GM18519 (cell line): ENCODE measurements around the gene HDLBP.

Experiments used
- ATAC-seq: cut with Tn5 transposase; IDR thresholded peaks from one replicate; pipeline ENCODE4 v1.9.1; 2021; ENCODE audit warnings: mild to moderate bottlenecking, moderate library complexity; ENCODE audit not compliant: unreplicated experiment, low FRiP score

HDLBP gene

DNA sequence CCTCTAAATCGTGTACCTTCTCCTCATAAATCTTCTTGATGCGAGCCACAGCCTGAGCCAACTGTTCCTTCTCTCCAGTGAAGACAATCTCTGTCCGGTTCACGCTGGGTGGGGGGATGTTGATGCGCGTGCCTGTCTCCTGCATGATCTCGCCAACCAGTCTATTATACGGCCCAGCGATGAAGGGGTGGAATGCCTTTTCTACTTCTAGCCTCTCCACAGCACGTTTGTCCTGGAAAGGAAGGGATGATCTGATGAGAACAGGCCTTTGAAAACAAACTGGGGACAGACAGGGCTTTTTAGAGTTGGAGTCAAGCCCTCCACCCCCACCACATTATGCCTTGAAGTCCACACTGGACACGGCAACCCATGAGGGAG is 59.3 kb downstream of the HDLBP start:
- no peak for ATAC-seq

DNA sequence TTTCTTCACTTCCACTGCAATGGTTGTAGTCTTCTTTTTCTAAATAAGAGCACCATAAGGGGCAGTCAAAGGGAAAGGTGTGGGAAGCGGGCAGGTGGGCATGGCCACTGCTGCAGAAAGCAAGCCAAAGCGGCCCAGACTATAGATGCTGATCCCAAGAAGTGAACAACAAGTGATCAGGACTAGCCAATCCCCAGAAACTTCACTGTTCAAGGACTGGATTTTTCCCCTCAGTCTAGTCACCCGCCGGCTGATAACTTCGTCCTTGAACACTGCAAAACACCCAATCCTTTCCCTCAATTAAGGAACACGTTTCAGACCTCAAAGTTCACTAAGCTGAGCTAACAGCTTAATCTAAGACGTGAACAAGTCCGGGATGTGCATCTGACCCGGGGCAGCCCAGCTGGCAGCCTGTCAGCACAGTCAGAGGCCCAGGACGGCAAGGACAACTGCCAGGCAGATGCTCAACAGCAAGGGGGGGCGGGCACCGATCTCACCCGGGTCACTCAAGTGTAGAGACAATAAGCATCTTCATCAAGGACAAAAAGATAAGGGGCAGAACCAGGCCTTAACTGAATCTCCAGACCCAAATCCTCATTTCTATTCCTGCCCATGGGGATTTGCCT is 59.8 kb downstream of the HDLBP start:
- ATAC-seq = no peak

DNA sequence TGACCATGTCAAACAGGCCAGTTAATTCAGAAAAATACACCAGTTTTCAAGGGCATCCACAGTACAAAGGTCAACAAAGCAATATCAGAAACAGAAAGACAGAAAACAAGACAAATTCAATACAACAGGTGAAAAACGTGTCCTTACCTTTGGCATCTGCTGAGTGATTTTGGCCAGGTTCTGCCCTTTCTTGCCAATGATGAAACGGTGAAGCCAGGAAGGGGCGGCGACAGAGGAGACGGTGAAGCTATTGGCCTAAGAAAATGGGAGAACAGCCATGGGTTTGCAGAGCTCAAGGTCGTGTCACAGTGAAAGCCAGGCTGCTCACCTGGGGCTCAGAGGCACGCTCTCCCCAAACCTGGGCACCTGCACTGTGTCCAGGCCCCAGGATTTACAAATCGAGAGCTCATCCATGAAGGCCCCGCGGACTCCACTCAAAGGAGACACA is 60.5 kb downstream of the HDLBP start:
- ATAC-seq = no peak

DNA sequence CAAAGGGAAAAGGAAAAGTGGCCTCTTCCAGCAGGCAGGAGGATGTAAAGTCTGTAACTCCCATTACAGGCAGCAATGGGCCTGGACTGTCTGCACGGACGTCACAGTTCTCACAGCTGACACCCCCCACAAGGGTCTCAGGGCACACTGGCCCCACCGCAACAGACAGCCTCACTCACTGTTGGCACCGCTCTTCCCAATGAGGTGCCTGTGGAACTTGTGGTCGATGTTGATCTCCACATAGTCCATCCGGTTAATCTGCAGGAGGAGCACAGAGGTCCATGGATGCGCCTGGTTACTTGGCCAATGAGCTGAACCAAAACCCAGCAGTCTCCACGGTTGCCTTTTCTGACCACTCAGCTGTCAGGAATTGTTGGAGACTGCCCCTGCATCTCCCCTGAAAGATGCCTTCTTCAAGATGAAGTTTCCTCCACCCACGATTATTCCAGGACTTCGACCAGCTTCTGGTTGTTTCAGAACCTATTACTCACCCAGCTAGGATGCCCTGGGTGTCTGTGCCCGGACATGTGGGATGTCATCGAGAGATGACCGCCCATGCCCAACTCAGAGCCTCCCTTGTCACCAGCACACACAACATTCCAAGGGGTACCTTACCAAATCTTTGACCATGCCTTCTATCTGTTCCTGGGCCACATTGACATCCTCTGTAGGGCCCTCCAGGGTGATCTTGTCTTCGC is 62.5 kb downstream of the HDLBP start:
- ATAC-seq = no peak

DNA sequence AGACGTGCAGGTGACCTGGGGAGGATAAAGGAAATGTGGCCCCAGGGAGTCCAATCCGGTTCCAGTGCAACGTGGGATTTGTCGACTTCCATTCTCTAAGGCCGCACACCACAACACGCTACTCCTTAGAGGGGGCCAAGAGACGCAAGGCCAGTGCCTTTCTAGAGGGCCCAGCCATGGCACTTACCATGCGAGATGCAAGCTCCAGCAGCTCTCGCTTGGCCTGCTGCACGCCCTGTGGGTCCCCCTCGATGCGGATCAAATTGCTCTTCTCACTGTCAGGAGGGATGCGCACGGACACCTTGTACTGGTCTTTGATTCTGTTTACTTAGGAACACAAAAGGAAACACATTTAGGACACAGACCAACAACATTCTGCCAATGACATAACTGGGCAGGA is 65.8 kb downstream of the HDLBP start:
- no peak for ATAC-seq

DNA sequence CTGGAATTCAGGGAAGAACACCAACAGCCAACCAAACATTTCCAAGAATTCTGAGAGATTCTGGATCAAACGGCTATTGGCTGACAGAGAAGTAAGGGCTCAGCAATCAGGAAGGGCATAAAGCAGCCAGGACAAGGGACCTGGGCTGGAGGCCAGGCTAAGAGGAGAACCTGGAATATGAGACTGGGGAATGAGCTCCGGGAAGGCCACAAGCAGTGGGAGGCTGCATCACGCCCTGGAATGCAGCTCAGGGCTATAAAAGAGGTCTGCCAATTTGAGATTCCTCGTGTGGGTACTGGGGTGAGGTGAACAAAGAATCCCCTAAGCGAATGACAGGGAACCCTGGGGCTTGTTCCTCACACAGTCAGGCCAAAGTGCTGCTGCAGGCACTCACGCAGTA is 66.6 kb downstream of the HDLBP start:
- no peak for ATAC-seq

DNA sequence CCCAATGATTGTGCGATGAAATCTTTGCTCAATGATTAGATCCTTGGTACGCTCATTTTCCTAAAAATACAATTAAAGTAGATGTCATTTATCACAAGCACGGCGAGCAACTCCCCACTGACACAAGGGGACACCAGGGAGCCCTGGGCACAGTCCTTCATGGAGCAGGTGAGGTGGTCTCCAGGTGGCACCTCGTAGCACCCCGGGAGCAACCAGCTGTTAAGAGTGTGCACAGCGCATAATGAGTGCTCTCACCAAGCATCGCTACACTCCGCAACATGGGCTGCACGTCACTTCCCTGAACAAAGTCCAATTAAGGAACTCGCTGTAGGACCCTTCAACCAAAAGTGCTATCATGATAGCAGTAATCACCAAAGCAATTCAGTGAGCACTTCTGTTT is 67.2 kb downstream of the HDLBP start:
- ATAC-seq = no peak

DNA sequence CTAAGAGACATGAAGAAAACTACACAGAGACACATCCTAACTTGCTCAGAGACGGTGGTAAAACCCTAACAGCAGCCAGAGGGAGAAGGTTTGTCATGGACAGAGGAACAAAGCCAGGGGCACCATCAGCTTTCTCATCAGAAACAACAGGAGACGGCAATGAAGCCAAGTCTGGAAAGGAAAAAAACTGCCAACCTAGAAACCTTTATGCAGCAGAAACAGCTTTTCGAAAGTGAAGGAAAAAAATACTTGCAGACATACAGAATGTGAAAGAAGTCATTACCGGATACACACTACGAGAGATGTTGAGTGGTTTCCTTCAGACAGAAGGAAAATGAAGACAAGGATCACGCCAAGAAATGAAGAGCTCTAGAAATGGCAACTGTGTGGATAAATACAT is 71.1 kb downstream of the HDLBP start:
- ATAC-seq = no peak

DNA sequence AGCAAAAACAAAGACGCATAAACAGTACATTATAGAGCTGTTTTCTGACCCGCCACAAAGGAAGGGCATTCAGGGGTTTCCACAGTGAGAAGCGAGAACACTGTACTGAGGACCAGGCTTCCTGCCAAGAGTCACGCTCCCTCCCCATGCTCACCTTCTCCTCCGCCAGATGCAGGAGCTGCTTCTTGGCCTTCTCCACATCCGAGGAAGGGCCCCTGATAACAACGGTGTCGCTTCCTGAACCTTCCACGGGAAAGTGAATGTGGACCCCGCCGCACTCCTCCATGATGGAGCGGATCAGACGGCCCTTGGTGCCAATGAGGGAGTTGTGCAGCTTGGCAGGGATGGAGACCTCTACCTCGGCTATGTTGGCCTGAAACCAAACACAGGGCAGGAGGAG is 73.2 kb downstream of the HDLBP start:
- no peak for ATAC-seq

DNA sequence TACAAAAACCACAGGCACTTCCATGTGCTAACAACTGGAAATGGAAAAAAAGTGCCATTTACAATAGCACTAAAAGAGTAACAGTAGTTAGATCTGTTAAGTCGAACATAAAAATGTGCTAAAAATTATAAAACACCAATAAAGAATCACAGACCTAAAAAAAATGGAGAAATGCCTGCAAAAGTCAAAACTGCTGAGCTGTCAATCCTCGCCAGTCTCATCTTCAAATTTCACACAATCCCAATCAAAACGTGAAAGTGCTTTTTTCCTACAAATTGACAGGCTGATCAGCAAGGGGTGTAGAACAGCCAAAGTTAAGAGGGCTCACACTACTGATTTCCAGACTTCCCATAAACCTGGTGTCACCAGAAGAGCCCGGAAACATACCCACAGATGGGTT is 73.8 kb downstream of the HDLBP start:
- ATAC-seq = no peak

DNA sequence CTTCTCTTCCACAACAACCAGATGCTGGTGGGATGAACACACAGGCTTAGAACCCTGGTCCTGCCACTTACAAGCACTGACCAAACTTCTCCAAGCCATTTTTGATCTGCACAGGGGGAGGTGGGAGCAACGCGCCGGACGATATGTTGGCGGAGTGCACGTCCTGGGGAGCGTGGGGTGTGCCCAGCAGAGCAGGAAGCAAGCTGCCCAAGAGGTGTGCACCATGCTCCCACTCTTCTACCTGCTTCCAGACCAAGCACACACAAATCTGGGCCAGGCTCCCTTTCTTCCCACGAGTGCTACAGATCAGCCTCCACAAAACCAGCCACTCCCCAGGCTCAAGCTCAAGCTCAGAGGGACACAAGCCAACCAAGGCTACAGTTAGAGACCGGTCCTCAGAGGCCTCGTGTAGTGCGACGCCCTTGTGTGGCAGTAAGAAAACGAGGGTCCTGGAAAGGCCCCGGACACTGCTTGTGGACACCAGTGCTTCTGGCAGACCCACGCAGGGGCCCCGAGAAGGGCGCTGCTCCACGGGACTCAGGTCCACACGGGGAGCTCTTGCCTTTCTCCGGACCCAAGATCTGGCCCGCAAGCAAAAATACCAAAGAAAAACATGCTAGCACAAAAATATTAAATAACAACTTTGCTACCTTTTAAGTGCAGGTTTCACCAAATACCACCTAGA is 75.0 kb downstream of the HDLBP start:
- ATAC-seq = no peak

DNA sequence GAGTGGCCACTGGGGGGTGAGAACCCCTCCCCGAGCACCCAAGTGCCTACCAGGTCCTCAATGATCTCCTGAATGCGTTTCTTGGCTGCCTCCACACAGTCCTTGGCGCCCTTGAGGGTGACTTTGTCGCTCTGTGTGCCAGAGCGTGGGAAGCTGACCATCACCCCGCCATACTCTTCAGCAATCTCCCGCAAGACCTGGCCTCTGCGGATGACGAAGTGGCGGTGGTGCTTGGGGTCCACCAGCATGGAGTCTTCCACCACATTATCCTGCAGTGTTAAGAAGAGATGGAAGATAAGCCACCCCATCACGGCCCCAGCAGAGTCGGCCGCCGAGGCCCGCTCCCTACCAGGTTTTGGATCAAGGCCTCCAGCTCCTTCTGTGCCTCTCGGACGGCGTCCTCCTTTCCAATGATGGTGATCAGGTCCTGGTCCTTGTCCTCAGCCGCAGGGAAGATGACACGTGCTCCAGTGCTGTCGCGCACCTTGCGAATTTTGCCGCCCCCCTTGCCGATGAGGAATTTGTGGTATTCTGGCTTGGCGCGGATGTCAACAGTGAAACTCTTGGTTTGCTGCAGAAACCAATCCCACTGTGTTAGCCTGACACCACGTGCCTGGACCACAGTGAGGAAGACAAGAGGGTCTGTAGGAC is 75.8 kb downstream of the HDLBP start:
- no peak for ATAC-seq

DNA sequence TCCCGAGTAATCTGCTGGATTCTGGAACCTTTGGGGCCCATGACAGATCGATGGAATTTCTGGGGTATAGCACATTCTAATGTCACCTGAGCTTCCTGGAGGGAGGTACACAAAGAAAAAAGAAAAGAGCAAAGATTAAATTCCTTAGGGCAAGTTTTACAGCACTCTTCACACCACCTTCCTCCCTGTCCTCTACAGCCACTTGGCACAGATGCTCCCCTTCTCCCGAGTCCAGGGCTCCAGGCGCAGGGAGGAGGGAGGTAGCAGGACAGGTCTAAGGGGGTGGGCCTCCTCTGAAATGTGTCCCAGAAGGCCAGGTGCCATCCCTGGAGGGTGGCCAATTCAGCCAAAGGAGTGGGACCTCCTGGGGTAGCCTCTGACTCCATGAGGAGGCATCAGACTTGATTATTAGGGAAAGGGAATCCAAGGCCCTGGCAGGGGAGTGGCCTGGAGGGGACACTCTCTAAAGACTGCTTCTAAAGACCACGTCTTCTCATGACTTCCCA is 76.7 kb downstream of the HDLBP start:
- ATAC-seq = no peak

DNA sequence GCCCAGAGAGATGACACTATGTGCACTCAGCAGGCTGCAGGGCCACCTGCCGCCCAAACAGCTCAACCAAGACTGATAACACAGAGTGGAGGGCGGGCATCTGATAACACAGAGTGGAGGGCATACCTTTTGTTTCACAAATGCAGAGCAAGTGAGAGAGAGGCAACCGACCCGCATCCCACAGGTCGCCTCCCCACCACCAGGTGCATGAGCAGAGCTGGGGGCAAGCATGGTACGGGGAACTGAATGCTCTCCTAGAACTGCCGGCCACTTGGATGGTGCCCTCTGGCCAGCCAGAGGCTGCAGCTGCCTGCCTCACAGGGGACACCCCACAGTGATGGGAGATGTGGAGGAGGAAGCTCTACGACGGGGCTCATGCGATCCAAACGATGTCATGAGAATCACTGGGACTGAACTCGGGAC is 77.5 kb downstream of the HDLBP start:
- ATAC-seq = no peak

DNA sequence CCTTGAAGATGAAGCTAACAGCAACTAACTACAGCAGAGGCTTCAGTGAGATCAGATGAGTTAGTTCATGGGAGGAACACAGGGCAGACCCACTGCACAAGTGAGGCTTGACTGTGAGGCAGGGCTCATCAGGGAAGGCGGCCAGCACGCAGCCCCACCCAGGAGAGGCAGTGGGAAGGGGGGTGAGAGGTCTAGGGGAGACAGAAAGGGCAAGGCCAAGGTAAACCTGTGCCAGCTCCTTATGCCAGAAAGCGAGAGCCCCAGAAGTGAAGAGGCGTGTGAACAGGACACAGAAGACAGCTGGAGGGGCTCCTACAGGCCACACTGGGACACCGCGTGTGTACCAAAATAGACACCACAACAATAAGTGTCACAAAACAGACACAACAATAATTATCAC is 78.4 kb downstream of the HDLBP start:
- no peak for ATAC-seq

DNA sequence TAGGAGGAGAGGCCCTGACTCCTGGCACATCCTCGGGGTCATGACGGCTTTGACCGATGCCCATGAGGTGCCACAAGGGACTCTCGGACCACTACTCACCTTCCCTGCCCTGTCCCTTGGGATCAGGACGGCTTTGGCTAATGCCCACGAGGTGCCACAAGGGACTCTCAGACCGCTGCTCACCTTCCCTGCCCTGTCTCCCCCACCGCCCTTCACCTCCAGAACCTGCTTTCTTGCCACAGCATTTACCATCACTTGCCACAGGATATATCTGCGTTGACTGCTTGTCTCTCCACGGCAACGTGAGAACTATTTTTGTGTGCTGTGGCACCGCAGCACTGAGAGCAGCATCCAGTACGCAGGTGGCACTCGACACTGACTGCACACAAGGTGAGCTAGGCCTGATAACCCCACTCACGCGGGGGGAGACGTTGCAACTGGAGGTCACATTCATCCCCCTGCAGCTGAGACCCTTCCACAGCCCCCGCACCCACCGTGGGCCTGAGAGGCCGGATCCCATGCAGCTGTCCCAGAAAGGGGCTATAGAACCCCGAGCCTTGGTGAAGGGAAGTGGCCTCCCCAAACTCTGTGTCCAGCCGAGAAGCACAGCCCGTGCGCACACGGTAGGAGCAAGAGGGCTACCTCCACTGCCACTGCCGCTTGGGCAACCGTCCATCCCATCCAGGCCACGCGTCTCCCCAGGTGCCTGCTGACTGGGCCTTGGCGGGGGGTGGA is 79.4 kb downstream of the HDLBP start:
- ATAC-seq = no peak

DNA sequence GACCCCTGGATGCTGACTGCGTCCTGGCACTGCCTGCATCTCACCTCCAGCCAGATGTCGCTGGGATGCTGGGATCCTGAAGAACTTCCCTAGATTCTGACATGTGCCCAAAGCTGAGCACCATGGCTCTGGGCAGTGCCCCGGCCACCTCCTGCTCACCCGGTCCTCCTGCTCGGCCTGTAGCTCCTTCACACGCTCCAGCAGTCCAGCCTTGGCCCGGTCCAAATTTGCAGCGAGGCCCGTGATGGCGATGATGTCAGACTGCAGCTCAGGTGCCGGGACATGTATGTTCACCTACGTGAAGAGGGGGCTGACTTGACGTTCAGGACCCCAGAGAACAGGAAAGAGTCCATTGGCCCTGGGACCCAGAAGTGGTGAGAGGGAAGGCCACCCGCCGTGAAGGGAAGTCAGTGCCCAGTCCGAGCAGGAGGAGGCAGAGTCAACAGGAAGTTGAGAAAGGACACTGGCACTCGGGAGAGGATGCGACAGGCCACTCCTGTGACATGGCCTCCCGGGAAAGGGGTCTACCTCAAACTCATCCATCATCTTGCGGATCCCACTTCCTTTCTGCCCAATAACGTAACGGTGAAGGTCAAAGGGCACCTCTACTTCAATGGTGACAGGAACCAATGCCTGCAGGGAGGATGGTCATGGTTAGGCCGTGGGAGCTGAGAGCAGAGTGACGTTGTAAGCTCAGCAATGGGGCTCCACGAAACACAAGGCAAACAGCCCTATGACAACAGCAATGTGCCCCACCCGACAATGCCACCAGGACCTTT is 80.3 kb downstream of the HDLBP start:
- no peak for ATAC-seq

DNA sequence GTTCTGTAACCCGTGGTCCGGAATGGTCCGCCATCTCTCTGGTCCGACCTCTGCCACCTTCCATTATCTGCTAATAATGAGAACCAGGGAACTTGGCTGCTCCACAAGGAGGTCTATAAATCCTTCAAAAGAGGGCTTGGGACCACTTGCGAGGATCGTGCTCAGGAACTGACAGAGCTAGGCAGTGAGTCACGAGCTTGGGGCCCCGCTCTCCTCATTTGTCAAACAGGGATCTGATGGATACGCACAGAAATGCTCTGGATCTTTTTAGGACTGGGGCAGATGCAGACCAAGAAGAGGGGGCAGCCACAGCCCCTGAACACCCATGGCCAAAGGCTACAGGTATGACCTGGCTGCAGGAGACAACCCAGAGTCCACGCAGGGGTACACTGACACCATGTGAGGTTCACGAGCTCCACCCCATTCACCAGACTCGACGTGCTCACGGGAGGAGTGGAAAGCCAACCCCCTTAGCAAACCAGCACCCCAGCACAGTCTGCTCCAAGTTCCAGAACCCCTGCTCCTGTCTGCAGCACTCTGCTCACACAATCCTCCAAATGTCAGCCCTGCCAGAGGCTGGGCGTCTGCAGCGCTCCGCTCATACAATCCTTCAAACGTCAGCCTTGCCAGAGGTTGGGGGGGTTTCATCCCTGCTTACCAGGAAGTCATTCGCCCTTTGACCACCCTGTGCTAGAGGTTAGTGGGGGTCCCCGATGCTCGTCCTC is 81.2 kb downstream of the HDLBP start:
- no peak for ATAC-seq
